Activated CD4-positive, alpha-beta memory T cell treated with anti-CD3 and anti-CD28 coated beads for 36 hours (primary cell): ENCODE measurements around the gene NXPE4. TPM values are rescaled to one million over a fixed set of nuclear protein-coding genes. Genes with fewer than 3 reads are reported as not detected.
"Not testable (repeated sequence)": the region's sequence is repeated elsewhere in the genome, so short reads cannot be mapped to it uniquely, and the experiment has no call there.

Experiments used
- CTCF ChIA-PET: fragments of 350-600 bp; sonication (Branson Sonifier 250); formaldehyde crosslinking; loops from one replicate; lab custom pipeline; 2021; ENCODE audit warnings: antibody characterized with exemption, inconsistent platforms; lab: Charles Lee
- POLR2A ChIA-PET: fragments of 350-600 bp; sonication (Branson Sonifier 250); formaldehyde crosslinking; loops from one replicate; lab custom pipeline; 2021; ENCODE audit warnings: antibody characterized with exemption; lab: Charles Lee
- DNase-seq: peaks from one replicate; pipeline ENCODE4 v3.0.0-alpha.2; 2020
- H3K27ac Mint-ChIP-seq: one replicate; pipeline ENCODE4 v1.8.0; 2021; ENCODE audit warnings: mixed read lengths
- H3K27me3 Mint-ChIP-seq: one replicate; pipeline ENCODE4 v1.8.0; 2021; ENCODE audit warnings: mixed read lengths
- H3K36me3 Mint-ChIP-seq: one replicate; pipeline ENCODE4 v1.8.0; 2021; ENCODE audit warnings: mixed read lengths
- H3K4me1 Mint-ChIP-seq: one replicate; pipeline ENCODE4 v1.8.0; 2021; ENCODE audit warnings: low read depth, mixed read lengths
- H3K4me3 Mint-ChIP-seq: one replicate; pipeline ENCODE4 v1.8.0; 2021; ENCODE audit warnings: mild to moderate bottlenecking, mixed read lengths
- H3K9me3 Mint-ChIP-seq: one replicate; pipeline ENCODE4 v1.8.0; 2021; ENCODE audit warnings: mixed read lengths
- intact Hi-C: fragments of 100-400 bp; cut with micrococcal nuclease; formaldehyde crosslinking; loops from one replicate; pipeline ENCODE4 v1.15.1; 2023
- total RNA-seq, 2 experiments: library from RNA; stranded (reverse); gene quantifications; one replicate each; pipeline ENCODE4 v1.2.3, GENCODE V29; 2021

NXPE4 gene
- total RNA-seq = not detected

GRCh38 chr11:114595571-114595970, at the start of gene NXPE4:
Gene NXPE4, minus strand, starts transcription at chr11:114595786. Its CDS starts 1,027 bp downstream, at chr11:114594759.
- no peaks in the 10 kb centered on the region for H3K9me3 Mint-ChIP-seq
- ChIA-PET POLR2A (no interaction called here), CTCF (no interaction called here)
- H3K36me3 Mint-ChIP-seq = no peaks in the 10 kb centered on the region
- peaks cover 5% of the 10 kb centered on the region for H3K27me3 Mint-ChIP-seq
- H3K4me1 Mint-ChIP-seq = no peaks in the 10 kb centered on the region
- no peak within 1 kb of the TSS for H3K4me3 Mint-ChIP-seq
- intact Hi-C loops = no loop called here
- no peak for DNase-seq
- no peak within 1 kb of the TSS for H3K27ac Mint-ChIP-seq

- H3K27ac Mint-ChIP-seq, H3K4me1 Mint-ChIP-seq, H3K9me3 Mint-ChIP-seq, DNase-seq, POLR2A ChIA-PET, intact Hi-C loops, H3K27me3 Mint-ChIP-seq, H3K36me3 Mint-ChIP-seq, H3K4me3 Mint-ChIP-seq, CTCF ChIA-PET: not testable (repeated sequence)
These were observed 43.9 kb upstream of the NXPE4 start for GRCh38 chr11:114639440-114639839.

GRCh38 chr11:114631445-114631965, 35.9 kb upstream of the NXPE4 start:
- intact Hi-C loops, POLR2A ChIA-PET, H3K4me1 Mint-ChIP-seq, H3K27me3 Mint-ChIP-seq, CTCF ChIA-PET, H3K36me3 Mint-ChIP-seq, H3K27ac Mint-ChIP-seq, H3K4me3 Mint-ChIP-seq, H3K9me3 Mint-ChIP-seq: not testable (repeated sequence)
- peak; percentile 15 for DNase-seq

- Mint-ChIP-seq H3K4me3 (no peak overlapping the region), H3K36me3 (no peaks in the 10 kb centered on the region), H3K27me3 (no peaks in the 10 kb centered on the region), H3K9me3 (peaks cover 5% of the 10 kb centered on the region), H3K4me1 (no peaks in the 10 kb centered on the region), H3K27ac (no peak overlapping the region)
- POLR2A ChIA-PET = no interaction called here
- intact Hi-C loops = no loop called here
- no peak for DNase-seq
- CTCF ChIA-PET = no interaction called here
These were observed 29.7 kb upstream of the NXPE4 start for GRCh38 chr11:114625294-114625693.

GRCh38 chr11:114624455-114625207, 29.0 kb upstream of the NXPE4 start:
- no peak overlapping the region for H3K27ac Mint-ChIP-seq
- peaks cover 5% of the 10 kb centered on the region for H3K9me3 Mint-ChIP-seq
- no peaks in the 10 kb centered on the region for H3K4me1 Mint-ChIP-seq
- POLR2A ChIA-PET = no interaction called here
- no peak overlapping the region for H3K4me3 Mint-ChIP-seq
- CTCF ChIA-PET = no interaction called here
- intact Hi-C loops = no loop called here
- DNase-seq = no peak
- H3K36me3 Mint-ChIP-seq = no peaks in the 10 kb centered on the region
- no peaks in the 10 kb centered on the region for H3K27me3 Mint-ChIP-seq

GRCh38 chr11:114623720-114624119, 28.1 kb upstream of the NXPE4 start:
- ChIA-PET CTCF (no interaction called here), POLR2A (no interaction called here)
- no peak overlapping the region for H3K4me3 Mint-ChIP-seq
- H3K36me3 Mint-ChIP-seq = no peaks in the 10 kb centered on the region
- DNase-seq = no peak
- H3K27me3 Mint-ChIP-seq = no peaks in the 10 kb centered on the region
- H3K27ac Mint-ChIP-seq = no peak overlapping the region
- no peaks in the 10 kb centered on the region for H3K4me1 Mint-ChIP-seq
- intact Hi-C loops = no loop called here
- H3K9me3 Mint-ChIP-seq = peaks cover 8% of the 10 kb centered on the region

GRCh38 chr11:114622858-114623257, 27.3 kb upstream of the NXPE4 start:
- POLR2A ChIA-PET = no interaction called here
- CTCF ChIA-PET = no interaction called here
- Mint-ChIP-seq H3K27ac (no peak overlapping the region), H3K27me3 (no peaks in the 10 kb centered on the region), H3K9me3 (peaks cover 8% of the 10 kb centered on the region), H3K4me3 (no peak overlapping the region), H3K36me3 (no peaks in the 10 kb centered on the region), H3K4me1 (no peaks in the 10 kb centered on the region)
- intact Hi-C loops = no loop called here
- DNase-seq = no peak

- DNase-seq = no peak
- Mint-ChIP-seq H3K4me3 (no peak overlapping the region), H3K27me3 (no peaks in the 10 kb centered on the region), H3K36me3 (no peaks in the 10 kb centered on the region), H3K27ac (no peak overlapping the region), H3K9me3 (peaks cover 8% of the 10 kb centered on the region), H3K4me1 (no peaks in the 10 kb centered on the region)
- POLR2A ChIA-PET = no interaction called here
- CTCF ChIA-PET = no interaction called here
- intact Hi-C loops = no loop called here
These were observed 26.6 kb upstream of the NXPE4 start for GRCh38 chr11:114621950-114622809.

GRCh38 chr11:114621072-114621471, 25.5 kb upstream of the NXPE4 start:
- Mint-ChIP-seq H3K4me1 (no peaks in the 10 kb centered on the region), H3K4me3 (no peak overlapping the region), H3K9me3 (peaks cover 8% of the 10 kb centered on the region), H3K36me3 (no peaks in the 10 kb centered on the region), H3K27ac (no peak overlapping the region), H3K27me3 (no peaks in the 10 kb centered on the region)
- POLR2A ChIA-PET = no interaction called here
- intact Hi-C loops = no loop called here
- CTCF ChIA-PET = no interaction called here
- no peak for DNase-seq

- H3K36me3 Mint-ChIP-seq = no peaks in the 10 kb centered on the region
- ChIA-PET CTCF (no interaction called here), POLR2A (no interaction called here)
- no peak overlapping the region for H3K4me3 Mint-ChIP-seq
- H3K27ac Mint-ChIP-seq = no peak overlapping the region
- no peaks in the 10 kb centered on the region for H3K27me3 Mint-ChIP-seq
- DNase-seq = no peak
- no peaks in the 10 kb centered on the region for H3K4me1 Mint-ChIP-seq
- peaks cover 8% of the 10 kb centered on the region for H3K9me3 Mint-ChIP-seq
- intact Hi-C loops = no loop called here
These were observed 24.1 kb upstream of the NXPE4 start for GRCh38 chr11:114619659-114620173.

GRCh38 chr11:114618139-114618538, 22.6 kb upstream of the NXPE4 start:
- peaks cover 8% of the 10 kb centered on the region for H3K9me3 Mint-ChIP-seq
- no peak for DNase-seq
- no peak overlapping the region for H3K4me3 Mint-ChIP-seq
- H3K4me1 Mint-ChIP-seq = no peaks in the 10 kb centered on the region
- ChIA-PET POLR2A (no interaction called here), CTCF (no interaction called here)
- H3K27ac Mint-ChIP-seq = no peak overlapping the region
- no peaks in the 10 kb centered on the region for H3K36me3 Mint-ChIP-seq
- H3K27me3 Mint-ChIP-seq = no peaks in the 10 kb centered on the region
- intact Hi-C loops = no loop called here
